Activated CD8-positive, alpha-beta memory T cell treated with anti-CD3 and anti-CD28 coated beads for 1 hour (primary cell): ENCODE data around the gene DAGLA.

Experiments
- DNase-seq, 2 donors: peaks; one replicate each; pipeline ENCODE4 v3.0.0-alpha.2; 2020; ENCODE audit warnings: low read depth in 1 of 2; ENCODE audit errors: extremely low read depth in 1 of 2

The DAGLA gene

DNA sequence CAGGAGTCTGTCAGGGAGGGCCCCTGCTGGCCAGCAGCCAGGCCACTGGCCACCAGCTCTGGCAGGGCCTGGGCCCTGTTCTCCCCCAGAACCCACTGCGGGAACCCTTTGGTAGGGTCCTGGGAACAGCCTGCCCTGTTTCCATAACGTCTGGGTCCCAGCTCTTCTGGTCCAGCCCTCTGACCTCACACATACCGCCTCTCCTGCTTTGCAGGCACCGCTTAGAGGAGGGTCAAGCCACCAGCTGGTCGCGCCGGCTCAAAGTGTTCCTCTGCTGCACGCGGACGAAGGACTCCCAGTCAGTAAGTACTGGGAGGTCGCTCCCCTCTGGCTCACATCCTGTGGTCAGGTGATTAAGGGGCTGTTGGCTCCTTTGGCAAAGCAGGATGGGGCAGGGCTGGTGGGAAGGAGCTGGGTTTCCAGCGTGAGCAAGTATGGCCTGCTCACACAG lies 45.6 kb downstream of the DAGLA start:
- DNase-seq, result no peak

DNA sequence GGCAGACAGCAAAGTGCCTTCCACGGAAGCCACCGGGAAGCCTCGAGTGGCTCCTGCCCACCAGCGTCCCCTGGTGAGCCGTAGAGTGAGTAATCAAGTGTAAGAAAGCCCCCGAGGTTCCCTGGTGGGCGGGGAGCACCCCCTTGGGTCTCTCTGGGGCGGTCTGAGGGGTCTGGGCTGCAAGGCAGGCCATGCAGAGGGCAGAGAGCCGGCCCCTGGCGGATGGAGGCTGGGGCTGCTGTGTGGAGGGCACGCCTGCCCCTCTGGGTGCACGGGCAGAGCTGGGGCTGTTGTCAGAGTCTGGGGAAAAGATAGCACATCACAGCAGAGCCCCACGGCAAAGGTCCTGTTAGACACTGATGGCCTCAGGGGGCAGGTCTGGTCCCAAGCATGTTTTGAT lies 46.6 kb downstream of the DAGLA start:
- DNase-seq, result no peak

DNA sequence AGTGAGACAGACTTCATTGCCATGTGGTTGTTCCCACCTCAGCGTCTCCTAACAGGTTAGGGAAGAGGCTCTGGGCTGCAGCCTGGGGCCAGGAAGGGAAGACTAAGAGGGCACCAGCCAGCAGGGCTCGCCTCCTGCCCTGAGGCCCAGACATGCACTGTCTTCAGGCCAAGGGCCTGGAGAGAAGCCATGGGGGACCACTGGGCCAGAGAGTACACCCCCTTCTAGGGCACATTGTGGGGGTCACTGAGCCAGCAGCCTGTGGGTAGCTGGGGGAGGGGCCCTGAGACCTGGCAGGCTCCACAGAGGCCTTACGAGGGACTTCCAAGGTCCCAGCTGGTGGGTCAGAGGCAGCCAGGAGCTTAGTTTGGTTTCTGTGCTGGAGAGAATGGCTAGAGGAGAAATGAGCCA lies 47.2 kb downstream of the DAGLA start:
- no peak for DNase-seq

DNA sequence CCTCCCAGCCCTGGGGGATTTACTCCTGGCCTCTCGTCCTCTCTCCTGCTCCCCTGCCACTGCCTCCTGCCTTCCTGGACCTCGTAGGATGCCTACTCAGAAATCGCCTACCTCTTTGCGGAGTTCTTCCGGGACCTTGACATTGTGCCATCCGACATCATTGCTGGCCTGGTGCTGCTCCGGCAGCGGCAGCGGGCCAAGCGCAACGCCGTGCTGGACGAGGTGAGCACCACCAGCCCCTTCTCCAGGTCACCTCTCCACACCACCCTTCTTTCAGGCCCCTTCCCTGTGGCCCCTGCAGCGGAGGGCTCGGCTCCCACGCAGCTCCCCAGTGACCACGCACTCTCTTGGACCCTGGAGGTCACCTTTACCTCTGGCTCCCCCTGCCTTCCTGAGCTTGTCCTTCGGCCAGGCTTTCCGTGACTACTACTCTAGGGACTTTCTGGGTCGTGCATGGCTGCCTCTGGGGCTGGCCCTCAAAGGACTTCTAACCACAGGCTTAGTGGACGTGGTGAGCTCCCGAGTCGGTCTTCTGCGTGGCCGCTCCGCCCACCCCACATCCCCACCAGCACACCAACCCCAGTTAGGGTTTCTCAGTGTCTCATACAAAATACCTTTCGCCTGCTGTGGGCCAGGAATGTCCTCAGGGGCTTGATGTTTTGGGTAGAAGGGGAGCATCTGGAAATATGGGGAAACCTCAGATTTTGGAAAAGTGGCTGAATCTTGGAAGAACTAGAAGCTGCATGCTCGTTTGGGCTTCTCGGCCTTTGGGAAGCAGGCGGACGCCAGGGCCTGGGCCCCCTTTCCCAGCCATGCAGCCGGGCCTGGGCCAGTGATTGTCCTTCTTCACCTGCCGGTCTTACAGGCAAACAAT lies 48.1 kb downstream of the DAGLA start:
- DNase-seq, result no peak

DNA sequence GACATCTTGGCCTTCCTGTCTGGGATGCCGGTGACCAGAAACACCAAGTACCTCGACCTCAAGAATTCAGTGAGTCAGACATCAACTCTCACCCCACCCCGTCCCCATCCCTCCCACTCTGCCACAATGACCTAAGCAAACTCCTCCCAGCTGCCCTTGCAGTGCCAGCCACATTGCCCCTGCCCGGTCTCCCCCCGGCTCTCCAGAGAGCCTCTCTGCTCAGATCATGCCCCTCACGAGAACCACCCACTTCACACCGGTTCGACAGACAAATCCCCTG lies 48.7 kb downstream of the DAGLA start:
- DNase-seq, result no peak

DNA sequence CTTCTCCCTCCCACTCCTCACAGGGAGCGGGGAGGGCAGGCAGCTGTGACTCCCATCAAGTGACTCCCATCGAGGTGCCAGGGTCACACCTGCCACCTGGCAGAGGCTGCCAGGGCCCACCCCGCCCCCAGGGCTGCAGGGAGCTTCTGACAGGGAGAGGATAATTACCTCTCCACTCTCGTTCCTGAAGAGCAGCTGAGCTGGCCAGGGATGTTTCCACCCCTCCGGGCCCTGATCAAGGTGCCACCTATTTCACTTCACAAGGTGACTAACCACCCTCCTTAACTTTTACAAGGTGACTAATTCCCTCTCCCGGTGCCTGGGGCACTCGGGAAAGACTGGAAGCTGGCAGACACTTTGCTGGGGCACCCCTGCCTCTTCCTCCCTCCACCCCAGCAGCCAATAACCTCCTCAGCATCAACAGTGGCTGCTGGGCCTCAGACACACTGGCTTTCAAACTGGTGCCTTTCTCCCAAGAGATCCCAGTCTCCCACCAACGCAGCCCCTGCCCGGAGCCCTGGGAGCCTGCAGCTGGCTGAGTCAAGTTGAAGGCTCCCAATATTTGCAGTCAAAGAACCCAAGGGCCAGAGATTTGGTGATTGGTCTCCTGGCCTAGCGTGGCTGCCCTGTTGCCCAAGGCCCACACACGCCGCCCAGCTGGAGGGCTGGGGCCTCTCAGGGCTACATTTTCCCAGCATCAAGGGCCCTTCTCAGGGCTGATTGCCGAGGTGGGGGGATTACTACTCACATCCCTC lies 50.2 kb downstream of the DAGLA start:
- DNase-seq, result no peak

DNA sequence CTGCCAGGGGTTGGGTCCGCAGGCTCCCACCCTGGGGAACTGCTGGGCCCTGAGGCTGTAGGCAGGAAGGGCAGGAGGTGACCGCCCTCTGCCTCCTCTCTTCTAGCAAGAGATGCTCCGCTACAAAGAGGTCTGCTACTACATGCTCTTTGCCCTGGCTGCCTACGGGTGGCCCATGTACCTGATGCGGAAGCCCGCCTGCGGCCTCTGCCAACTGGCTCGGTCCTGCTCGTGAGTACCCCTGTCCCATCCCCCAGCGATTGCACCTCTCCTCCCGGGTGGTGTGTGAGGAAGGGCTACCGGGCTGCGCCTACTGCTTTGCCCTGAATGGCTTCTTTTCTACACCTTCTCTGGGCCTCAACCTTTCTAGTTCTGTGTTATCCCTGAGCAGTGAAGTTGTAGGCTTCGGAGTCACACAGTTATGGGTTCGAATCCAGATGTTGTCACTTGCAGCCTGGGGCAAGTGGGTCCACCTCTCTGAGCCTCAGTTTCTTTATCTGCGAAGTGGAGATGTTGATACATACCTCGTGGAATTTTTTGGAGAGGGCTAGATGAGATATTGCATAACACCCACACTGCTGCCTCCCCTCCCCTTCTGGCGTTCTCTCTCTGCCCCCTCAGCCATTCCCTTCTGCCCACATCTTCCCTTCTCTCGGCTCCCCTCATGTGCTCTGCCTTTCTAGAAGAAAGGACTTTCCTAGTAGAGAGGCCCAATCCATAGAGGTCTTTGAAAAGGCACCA lies 51.2 kb downstream of the DAGLA start:
- no peak for DNase-seq

DNA sequence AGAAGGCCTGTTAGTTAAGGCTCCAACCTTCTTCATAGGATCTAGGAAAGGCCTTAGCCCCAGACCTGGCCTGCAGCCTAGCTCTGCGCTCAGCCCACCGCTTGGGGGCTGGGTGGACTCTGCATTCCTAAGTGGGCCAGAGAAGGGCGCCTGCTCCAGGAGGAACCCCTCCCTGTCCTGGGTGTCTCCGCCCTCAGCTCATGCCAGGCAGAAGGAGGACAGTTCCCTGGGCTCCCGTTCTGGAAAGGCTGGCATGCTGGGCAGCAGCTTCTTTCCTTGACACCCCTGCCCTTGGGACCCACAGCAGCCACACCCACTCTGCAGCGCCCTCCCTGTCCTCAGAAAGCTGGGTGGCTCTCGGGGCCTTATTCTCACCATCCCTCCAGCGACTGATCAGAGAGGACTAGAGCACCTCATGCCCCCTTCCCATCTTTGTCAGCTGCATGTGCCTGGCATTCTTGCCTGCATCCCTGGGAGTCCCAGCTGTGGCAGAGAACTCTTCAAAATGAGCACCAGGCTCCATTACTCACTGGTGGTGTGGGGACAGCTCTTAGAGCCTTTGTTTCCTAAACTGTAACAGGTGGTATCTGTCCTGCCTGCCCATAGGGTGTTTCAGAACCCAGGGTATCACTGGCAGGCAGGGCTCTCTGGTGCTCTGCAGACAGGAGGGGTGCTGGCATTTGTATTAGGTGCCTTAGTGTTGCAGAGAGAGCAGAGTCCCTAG lies 51.9 kb downstream of the DAGLA start:
- no peak for DNase-seq

DNA sequence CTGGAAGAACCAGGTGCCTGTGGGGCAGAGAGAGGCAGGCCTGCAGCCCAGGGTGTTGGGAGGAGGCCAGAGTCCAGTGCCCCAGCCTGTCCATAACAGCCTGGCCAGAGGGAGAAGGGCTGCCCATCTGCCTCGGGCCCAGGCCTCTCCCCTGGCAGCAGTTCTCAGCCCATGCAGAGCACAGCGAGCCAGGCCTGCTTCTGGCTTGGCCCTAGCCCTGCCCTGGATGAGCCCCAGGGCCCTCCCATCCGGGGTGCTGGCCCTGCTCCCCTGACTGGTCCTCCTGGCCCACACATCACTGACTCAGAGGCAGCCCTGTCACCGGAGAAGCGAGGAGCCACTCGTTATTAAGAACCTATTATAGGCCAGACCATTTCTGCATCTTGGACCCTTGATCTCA lies 52.5 kb downstream of the DAGLA start:
- DNase-seq, result no peak

DNA sequence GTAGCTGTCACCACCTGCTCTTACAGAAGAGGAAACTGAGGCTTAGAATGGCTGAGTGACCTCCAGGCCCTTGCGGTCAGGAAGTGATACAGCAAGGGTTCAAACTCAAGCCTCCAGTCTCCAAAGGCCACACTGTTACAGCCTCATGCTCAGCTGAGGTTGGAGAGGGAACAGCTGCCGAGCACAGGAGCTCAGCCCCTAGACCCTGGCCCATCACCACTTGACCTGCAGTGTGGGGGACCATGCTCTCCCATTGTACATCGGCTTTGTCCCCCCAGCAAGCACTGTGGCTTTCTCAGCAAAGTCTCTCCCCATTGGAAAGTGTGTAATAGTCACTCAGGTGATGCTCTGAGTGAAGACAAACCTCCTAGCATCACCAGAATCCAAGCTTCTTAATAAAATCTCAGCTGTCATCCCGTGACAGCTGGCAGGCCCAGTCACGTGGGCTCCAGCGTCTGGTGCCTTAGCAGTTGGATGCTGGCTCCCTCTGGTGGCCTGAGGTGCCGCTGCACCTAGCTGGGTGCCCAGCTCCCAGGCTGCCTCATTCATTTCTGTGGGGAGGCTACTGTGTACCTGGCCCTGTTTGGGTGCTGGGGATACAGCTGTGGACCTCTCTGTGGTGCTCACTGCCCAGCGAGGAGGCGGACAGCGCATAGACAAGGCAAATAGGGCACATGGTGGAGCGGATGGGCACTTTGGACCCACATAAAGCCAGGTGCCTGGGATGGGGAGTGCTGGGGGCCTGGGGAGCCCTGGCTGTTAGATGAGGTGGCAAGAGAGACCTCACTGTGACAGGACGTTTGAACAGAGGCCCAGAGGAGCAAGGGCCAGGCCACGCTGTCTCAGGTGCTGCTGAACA lies 53.2 kb downstream of the DAGLA start:
- DNase-seq, result peak; percentile 70 to 78

DNA sequence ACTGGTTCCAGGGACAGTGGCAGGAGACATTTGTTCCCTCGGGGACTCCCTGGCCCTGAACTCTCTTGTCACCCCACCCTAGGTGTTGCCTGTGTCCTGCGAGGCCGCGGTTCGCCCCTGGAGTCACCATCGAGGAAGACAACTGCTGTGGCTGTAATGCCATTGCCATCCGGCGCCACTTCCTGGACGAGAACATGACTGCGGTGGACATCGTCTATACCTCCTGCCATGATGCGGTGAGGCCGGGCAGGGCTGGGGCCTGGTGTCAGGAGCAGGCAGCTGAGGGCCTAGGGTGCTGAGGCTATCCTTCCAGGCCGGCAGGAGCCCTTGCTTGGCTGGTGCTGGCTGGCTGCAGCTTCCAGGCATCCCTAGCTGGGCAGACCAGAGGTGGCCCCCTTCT lies 54.6 kb downstream of the DAGLA start:
- DNase-seq, result no peak

DNA sequence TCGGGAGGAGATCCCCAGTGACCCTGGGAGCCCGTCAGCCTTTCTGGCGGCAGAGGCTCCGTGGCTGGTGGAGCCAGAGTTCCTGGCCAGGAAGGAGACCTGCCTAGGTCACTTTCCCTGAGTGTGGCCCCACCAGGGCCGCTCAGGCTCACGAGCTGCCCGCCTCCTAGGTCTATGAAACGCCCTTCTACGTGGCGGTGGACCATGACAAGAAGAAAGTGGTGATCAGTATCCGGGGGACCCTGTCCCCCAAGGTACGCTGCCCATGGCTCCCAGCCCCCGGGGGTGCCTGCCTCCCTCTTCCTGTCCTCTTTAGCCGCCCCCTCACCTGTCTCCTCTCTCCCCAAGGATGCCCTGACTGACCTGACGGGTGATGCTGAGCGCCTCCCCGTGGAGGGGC lies 55.2 kb downstream of the DAGLA start:
- DNase-seq, result no peak

DNA sequence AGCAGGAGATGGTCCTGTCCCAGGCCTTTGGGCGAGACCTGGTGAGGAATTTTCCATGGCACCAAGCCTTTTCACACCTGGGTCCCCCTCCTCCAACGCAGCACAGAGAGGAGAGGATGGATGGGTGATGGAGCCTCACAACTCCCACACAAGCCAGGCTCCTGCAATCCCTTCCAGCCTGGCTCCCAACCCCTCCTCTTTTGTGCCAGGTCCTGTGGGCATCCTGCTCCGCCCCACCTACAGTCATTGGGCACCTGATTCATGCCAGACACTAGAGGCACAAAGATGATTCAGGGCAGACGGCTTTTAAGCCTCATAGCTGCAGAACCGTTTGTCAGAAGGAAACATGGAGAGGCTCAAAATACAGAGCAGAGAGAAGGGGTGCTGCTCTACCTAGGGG lies 56.1 kb downstream of the DAGLA start:
- DNase-seq, result no peak

DNA sequence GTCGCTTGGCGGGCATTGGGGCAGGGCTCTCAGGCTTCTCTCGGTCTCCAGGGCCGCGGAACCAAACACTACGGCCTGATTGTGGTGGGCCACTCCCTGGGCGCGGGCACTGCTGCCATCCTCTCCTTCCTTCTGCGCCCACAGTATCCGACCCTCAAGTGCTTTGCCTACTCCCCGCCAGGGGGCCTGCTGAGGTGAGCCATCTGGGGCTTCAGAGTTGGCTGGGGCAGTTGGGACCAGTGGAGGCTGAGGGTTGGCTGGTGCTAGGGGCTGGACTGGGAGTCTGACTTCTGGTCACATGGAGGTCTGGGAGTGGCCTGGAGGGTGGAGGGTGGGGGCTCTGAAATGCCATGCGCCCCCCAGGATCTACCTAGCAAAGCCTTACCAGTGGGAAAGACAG lies 56.9 kb downstream of the DAGLA start:
- DNase-seq, result no peak

DNA sequence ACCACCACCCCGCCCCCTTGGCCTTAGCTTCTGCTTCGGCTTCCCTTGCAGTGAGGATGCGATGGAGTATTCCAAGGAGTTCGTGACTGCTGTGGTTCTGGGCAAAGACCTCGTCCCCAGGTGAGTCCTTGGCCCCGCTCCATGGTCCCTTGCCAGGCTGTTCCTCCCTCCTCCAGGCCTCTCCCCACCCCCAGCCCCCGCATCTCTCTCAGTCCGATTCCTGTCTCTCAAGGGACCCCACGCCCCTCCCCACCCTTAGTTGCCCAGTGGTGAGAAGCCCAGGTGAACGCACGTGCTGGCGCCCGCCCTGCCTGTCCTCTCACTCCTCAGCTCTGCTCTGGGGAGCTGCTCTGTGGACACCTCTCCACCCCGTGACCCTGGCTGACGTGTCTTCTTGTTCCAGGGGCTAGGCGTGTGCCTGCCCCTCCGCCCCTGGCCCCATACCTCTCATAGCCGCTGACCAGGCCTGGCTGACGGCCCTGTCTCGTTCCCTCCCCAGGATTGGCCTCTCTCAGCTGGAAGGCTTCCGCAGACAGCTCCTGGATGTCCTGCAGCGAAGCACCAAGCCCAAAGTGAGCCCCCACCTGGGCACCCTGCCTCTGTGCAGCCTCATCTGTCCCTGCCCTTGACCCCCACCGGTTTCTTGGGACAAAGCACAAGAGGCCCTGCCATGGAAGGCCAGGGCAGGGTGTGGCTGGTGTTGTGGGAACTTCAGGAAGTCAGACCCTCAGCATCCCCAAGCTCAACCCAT lies 57.6 kb downstream of the DAGLA start:
- no peak for DNase-seq

DNA sequence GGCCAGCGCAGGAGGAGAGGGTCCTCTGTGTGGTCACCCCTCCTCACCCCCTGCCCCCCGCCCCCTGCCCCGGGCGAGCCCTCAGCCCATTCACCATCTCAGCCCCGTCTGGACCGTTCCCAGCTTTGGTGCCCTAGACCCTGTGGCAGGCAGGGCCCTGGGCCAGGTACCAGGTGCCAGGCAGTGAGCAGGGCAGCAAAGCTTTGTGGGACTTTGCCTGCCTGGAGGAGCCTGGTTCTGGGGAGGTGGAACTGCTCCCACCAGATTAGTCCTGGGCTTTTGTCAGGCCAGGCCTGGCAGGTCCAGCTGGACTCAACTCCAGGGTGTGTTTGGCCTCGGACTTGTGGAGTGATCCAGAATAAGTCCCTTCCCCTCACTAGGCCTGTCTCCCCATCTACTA lies 58.6 kb downstream of the DAGLA start:
- DNase-seq, result no peak

DNA sequence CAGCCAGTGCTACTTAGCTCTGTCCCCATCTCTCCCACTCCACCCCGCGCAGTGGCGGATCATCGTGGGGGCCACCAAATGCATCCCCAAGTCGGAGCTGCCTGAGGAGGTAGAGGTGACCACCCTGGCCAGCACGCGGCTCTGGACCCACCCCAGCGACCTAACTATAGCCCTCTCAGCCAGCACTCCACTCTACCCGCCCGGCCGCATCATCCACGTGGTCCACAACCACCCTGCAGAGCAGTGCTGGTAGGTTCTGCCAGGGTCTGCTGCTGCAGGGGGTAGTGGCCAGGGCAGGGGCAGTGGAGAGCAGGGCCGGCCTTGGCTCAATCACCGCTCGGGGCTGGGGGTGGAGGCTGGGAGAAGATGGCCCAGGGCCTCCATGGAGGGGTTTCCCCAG lies 59.2 kb downstream of the DAGLA start:
- DNase-seq, result no peak

DNA sequence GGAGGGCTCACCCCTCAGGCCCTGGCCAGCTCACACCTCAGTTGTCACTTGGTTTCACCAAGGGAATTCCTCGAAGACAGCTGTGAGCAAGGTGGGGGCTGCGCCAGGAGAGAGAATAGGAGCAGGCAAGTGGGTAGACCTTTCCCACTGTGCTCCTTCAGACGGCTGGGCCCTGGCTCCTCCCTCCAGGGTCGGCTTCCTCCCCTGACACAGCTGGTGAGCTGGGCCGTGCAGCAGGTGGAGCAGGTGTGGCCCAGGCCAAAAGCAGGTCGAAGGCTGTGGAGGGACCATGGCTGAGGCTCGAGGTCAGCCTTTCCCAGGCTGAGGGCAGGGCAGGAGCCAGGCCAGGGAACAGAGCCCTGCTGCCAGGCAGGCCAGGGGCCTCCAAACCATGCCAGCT lies 59.8 kb downstream of the DAGLA start:
- no peak for DNase-seq

DNA sequence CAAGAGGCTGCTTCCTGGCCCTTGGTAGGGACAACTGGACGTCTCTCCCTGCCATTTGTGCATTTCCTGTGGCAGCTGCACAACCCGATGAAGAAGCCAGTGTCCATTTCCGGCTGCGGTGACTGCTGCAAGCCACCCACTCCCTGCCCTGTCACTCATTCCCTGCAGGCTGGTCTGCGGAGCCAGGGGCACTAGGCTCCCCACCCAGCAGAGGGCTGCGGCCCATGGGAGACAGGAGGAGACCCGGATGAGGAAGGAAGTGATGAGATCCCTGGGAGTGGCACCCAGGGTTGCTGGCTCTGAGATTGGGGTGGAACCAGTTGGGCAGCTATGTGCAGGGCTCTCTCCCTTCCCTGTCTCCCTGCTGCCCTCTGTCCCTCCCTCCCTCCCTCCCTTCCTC lies 62.2 kb downstream of the DAGLA start:
- no peak for DNase-seq
